Stimulated activated naive CD8-positive, alpha-beta T cell treated with anti-CD3 and anti-CD28 coated beads, Interleukin-15, Interleukin-2, amounts not matched to agents 100 ng/mL and 50 ng/mL, for 24 hours (primary cell): ENCODE results near the gene P2RX7.

Experiments
- H3K27ac Mint-ChIP-seq: one replicate; pipeline ENCODE4 v1.8.0; 2021; ENCODE audit warnings: mild to moderate bottlenecking, mixed read lengths
- H3K27me3 Mint-ChIP-seq: one replicate; pipeline ENCODE4 v1.8.0; 2021; ENCODE audit warnings: mixed read lengths
- H3K36me3 Mint-ChIP-seq: one replicate; pipeline ENCODE4 v1.8.0; 2021; ENCODE audit warnings: low read depth, mixed read lengths
- H3K4me1 Mint-ChIP-seq: one replicate; pipeline ENCODE4 v1.8.0; 2021; ENCODE audit warnings: low read depth, mixed read lengths
- H3K4me3 Mint-ChIP-seq: one replicate; pipeline ENCODE4 v1.8.0; 2021; ENCODE audit warnings: mild to moderate bottlenecking, mixed read lengths
- H3K9me3 Mint-ChIP-seq: one replicate; pipeline ENCODE4 v1.8.0; 2021; ENCODE audit warnings: mixed read lengths

The P2RX7 gene

GRCh38 chr12:121166356-121166755 lies 33.7 kb downstream of the P2RX7 start:
- Mint-ChIP-seq H3K27me3 (no peaks in the 10 kb centered on the region), H3K4me1 (no peaks in the 10 kb centered on the region), H3K36me3 (peaks cover 21% of the 10 kb centered on the region), H3K27ac (no peak overlapping the region), H3K9me3 (no peaks in the 10 kb centered on the region), H3K4me3 (no peak overlapping the region)

- Mint-ChIP-seq H3K27ac (no peak overlapping the region), H3K4me3 (no peak overlapping the region), H3K4me1 (no peaks in the 10 kb centered on the region), H3K9me3 (no peaks in the 10 kb centered on the region), H3K36me3 (peaks cover 21% of the 10 kb centered on the region), H3K27me3 (no peaks in the 10 kb centered on the region)
Observed at GRCh38 chr12:121167232-121167820, 34.6 kb downstream of the P2RX7 start.

DNA sequence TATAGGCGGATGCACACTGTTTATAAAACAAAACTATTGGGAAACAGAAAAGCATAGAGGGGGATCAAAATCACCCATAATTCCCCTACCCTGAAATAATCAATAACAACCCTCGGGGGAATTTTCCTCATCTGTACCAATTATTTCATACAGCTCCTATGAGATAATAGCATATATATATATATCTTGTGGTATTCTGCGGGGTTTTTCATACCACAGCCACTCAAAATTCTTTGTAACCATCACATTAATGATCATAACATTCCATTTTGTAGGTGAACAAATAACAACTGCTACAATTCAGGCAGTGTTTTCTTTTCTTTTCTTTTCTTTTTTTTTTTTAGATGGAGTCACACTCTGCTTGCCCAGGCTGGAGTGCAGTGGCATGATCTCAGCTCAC lies 35.3 kb downstream of the P2RX7 start:
- H3K4me1 Mint-ChIP-seq = no peaks in the 10 kb centered on the region
- peaks cover 21% of the 10 kb centered on the region for H3K36me3 Mint-ChIP-seq
- no peaks in the 10 kb centered on the region for H3K27me3 Mint-ChIP-seq
- no peaks in the 10 kb centered on the region for H3K9me3 Mint-ChIP-seq
- H3K4me3 Mint-ChIP-seq = no peak overlapping the region
- no peak overlapping the region for H3K27ac Mint-ChIP-seq

GRCh38 chr12:121170151-121170550 lies 37.5 kb downstream of the P2RX7 start:
- Mint-ChIP-seq H3K9me3 (no peaks in the 10 kb centered on the region), H3K27ac (no peak overlapping the region), H3K27me3 (no peaks in the 10 kb centered on the region), H3K4me1 (no peaks in the 10 kb centered on the region), H3K36me3 (peaks cover 16% of the 10 kb centered on the region), H3K4me3 (no peak overlapping the region)

DNA sequence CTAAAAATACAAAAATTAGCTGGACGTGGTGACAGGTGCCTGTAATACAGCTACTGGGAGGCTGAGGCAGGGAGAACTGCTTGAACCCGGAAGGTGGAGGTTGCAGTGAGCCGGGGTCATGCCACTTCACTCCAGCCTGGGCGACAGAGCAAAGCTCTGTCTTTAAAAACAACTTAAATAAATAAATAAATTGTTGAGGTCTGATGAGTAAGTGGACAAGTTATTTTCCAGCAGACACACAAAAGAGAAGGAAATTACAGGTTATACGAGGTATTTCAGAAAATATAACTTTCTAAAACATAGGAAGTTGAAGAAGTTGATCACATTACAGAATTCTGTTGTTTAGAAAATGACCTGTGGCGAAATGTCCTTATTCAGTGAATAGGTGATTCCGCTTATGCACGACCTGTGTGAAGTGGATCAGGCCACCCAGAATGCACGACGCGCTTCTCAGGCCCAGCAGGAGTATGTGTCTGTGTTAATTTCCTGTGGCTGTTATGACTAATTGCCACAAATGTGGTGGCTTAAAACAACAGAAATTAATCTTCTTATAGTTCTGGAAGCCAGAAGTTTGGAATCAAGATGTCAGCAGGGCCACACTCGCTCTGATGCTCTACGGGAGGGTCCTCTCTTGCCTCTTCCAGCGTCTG lies 38.1 kb downstream of the P2RX7 start:
- Mint-ChIP-seq H3K4me3 (no peak overlapping the region), H3K27me3 (no peaks in the 10 kb centered on the region), H3K4me1 (no peaks in the 10 kb centered on the region), H3K36me3 (peaks cover 10% of the 10 kb centered on the region), H3K27ac (no peak overlapping the region), H3K9me3 (no peaks in the 10 kb centered on the region)

- Mint-ChIP-seq H3K4me3 (no peak overlapping the region), H3K27ac (no peak overlapping the region), H3K9me3 (no peaks in the 10 kb centered on the region), H3K4me1 (no peaks in the 10 kb centered on the region), H3K36me3 (peaks cover 4% of the 10 kb centered on the region), H3K27me3 (no peaks in the 10 kb centered on the region)
Observed at GRCh38 chr12:121172145-121172544, 39.5 kb downstream of the P2RX7 start.

- Mint-ChIP-seq H3K27ac (no peak overlapping the region), H3K27me3 (no peaks in the 10 kb centered on the region), H3K4me3 (no peak overlapping the region), H3K36me3 (no peaks in the 10 kb centered on the region), H3K4me1 (no peaks in the 10 kb centered on the region), H3K9me3 (no peaks in the 10 kb centered on the region)
Observed at GRCh38 chr12:121175383-121176119, 42.9 kb downstream of the P2RX7 start.

DNA sequence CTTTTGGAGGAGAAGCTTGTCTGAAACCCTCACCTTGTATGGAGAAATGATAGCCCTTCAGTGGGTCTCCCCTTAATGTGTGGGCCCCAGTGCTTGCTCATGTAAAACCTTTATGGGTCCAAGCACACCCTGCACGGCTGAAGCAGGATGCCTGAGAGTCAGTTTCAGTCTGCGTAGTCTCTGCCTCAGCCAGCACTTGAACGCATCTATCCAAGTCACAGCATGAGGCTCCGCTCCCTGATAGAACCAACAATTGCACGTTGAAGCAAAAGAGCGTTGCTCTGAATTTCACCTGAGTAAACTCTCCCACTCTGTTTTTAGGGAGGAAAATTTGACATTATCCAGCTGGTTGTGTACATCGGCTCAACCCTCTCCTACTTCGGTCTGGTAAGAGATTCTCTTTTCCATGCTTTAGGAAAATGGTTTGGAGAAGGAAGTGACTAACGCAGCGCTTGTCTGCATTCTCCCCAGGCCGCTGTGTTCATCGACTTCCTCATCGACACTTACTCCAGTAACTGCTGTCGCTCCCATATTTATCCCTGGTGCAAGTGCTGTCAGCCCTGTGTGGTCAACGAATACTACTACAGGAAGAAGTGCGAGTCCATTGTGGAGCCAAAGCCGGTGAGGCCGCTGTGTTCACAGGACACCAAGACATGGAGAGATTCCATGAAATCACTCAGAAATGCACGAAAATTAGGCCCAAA lies 44.3 kb downstream of the P2RX7 start:
- peaks cover 1% of the 10 kb centered on the region for H3K36me3 Mint-ChIP-seq
- no peak overlapping the region for H3K4me3 Mint-ChIP-seq
- no peak overlapping the region for H3K27ac Mint-ChIP-seq
- H3K27me3 Mint-ChIP-seq = no peaks in the 10 kb centered on the region
- H3K9me3 Mint-ChIP-seq = no peaks in the 10 kb centered on the region
- H3K4me1 Mint-ChIP-seq = peaks cover under 1% of the 10 kb centered on the region

DNA sequence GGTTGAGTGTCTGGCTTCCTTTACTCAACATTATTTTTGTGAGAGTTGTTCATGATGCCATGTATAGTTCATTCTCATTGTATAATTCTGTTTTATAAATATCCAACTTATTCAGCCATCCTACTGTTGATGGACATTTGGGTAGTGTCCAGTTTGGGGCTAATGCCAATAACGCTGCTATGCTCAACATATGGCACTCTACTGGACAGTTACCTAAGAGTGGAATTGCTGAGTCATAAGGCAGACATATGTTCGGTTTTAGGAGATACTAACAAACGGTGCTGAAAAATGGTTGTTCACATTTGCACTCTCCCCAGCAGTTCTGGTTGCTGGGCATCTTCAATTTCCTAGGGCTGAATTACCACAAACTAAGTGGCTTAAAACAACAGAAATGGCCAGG lies 48.5 kb downstream of the P2RX7 start:
- Mint-ChIP-seq H3K4me3 (no peak overlapping the region), H3K27ac (no peak overlapping the region), H3K27me3 (no peaks in the 10 kb centered on the region), H3K36me3 (peaks cover 3% of the 10 kb centered on the region), H3K4me1 (peaks cover 3% of the 10 kb centered on the region), H3K9me3 (no peaks in the 10 kb centered on the region)

GRCh38 chr12:121182222-121182893 lies 49.7 kb downstream of the P2RX7 start:
- Mint-ChIP-seq H3K9me3 (no peaks in the 10 kb centered on the region), H3K4me3 (no peak overlapping the region), H3K36me3 (peaks cover 3% of the 10 kb centered on the region), H3K27ac (no peak overlapping the region), H3K4me1 (peaks cover 3% of the 10 kb centered on the region), H3K27me3 (no peaks in the 10 kb centered on the region)

- H3K27ac Mint-ChIP-seq = no peak overlapping the region
- H3K9me3 Mint-ChIP-seq = no peaks in the 10 kb centered on the region
- H3K36me3 Mint-ChIP-seq = peaks cover 3% of the 10 kb centered on the region
- H3K4me3 Mint-ChIP-seq = no peak overlapping the region
- peaks cover 3% of the 10 kb centered on the region for H3K4me1 Mint-ChIP-seq
- no peaks in the 10 kb centered on the region for H3K27me3 Mint-ChIP-seq
Observed at GRCh38 chr12:121184425-121184824, 51.7 kb downstream of the P2RX7 start.

- H3K27ac Mint-ChIP-seq = no peak overlapping the region
- no peaks in the 10 kb centered on the region for H3K9me3 Mint-ChIP-seq
- peaks cover 3% of the 10 kb centered on the region for H3K36me3 Mint-ChIP-seq
- H3K27me3 Mint-ChIP-seq = no peaks in the 10 kb centered on the region
- H3K4me1 Mint-ChIP-seq = peaks cover 3% of the 10 kb centered on the region
- H3K4me3 Mint-ChIP-seq = no peak overlapping the region
Observed at GRCh38 chr12:121184984-121185889, 52.6 kb downstream of the P2RX7 start.

GRCh38 chr12:121186826-121187225 lies 54.1 kb downstream of the P2RX7 start:
- Mint-ChIP-seq H3K27me3 (no peaks in the 10 kb centered on the region), H3K27ac (no peak overlapping the region), H3K36me3 (peaks cover 3% of the 10 kb centered on the region), H3K4me1 (peaks cover 8% of the 10 kb centered on the region), H3K4me3 (no peak overlapping the region), H3K9me3 (no peaks in the 10 kb centered on the region)

- H3K4me3 Mint-ChIP-seq = no peak overlapping the region
- H3K9me3 Mint-ChIP-seq = no peaks in the 10 kb centered on the region
- peaks cover 5% of the 10 kb centered on the region for H3K4me1 Mint-ChIP-seq
- H3K27ac Mint-ChIP-seq = no peak overlapping the region
- no peaks in the 10 kb centered on the region for H3K27me3 Mint-ChIP-seq
- no peaks in the 10 kb centered on the region for H3K36me3 Mint-ChIP-seq
Observed at GRCh38 chr12:121187501-121187900, 54.8 kb downstream of the P2RX7 start.
